Stimulated activated CD4-positive, alpha-beta T cell treated with anti-CD3 and anti-CD28 coated beads, Interleukin-15, amount 100 ng/mL, for 48 hours (primary cell): Measurements from ENCODE around the gene CACNA1D.
"Not testable (repeated sequence)": the region's sequence is repeated elsewhere in the genome, so short reads cannot be mapped to it uniquely, and the experiment has no call there.

Source experiments
- DNase-seq, 2 donors: peaks; one replicate each; pipeline ENCODE4 v3.0.0-alpha.2; 2020; ENCODE audit warnings: low read depth in 2 of 2

The CACNA1D gene

GRCh38 chr3:53657651-53658050 lies 163.2 kb downstream of the CACNA1D start:
- DNase-seq = no peak

GRCh38 chr3:53658613-53659193 lies 164.3 kb downstream of the CACNA1D start:
- no peak for DNase-seq

- no peak for DNase-seq
Measured at GRCh38 chr3:53659996-53660395, 165.6 kb downstream of the CACNA1D start.

- DNase-seq = no peak
Measured at GRCh38 chr3:53661480-53661879, 167.1 kb downstream of the CACNA1D start.

GRCh38 chr3:53664812-53665211 lies 170.4 kb downstream of the CACNA1D start:
- DNase-seq = not testable (repeated sequence)

- no peak for DNase-seq
Measured at GRCh38 chr3:53665608-53666425, 171.4 kb downstream of the CACNA1D start.

- no peak for DNase-seq
Measured at GRCh38 chr3:53668872-53669271, 174.5 kb downstream of the CACNA1D start.

GRCh38 chr3:53670721-53671120 lies 176.3 kb downstream of the CACNA1D start:
- DNase-seq = no peak

GRCh38 chr3:53671192-53671960 lies 177.0 kb downstream of the CACNA1D start:
- no peak for DNase-seq

GRCh38 chr3:53671961-53672299 lies 177.5 kb downstream of the CACNA1D start:
- no peak for DNase-seq

- no peak for DNase-seq
Measured at GRCh38 chr3:53672981-53673380, 178.6 kb downstream of the CACNA1D start.

- DNase-seq = no peak
Measured at GRCh38 chr3:53673722-53674350, 179.4 kb downstream of the CACNA1D start.

- DNase-seq = no peak
Measured at GRCh38 chr3:53674582-53674981, 180.2 kb downstream of the CACNA1D start.

- DNase-seq = no peak
Measured at GRCh38 chr3:53675022-53675697, 180.7 kb downstream of the CACNA1D start.

- DNase-seq = no peak
Measured at GRCh38 chr3:53675942-53676341, 181.5 kb downstream of the CACNA1D start.

- no peak for DNase-seq
Measured at GRCh38 chr3:53677413-53677812, 183.0 kb downstream of the CACNA1D start.

GRCh38 chr3:53680028-53680427 lies 185.6 kb downstream of the CACNA1D start:
- DNase-seq = no peak

- no peak for DNase-seq
Measured at GRCh38 chr3:53682807-53683206, 188.4 kb downstream of the CACNA1D start.

- DNase-seq = no peak
Measured at GRCh38 chr3:53688066-53688465, 193.7 kb downstream of the CACNA1D start.

GRCh38 chr3:53688989-53689388 lies 194.6 kb downstream of the CACNA1D start:
- DNase-seq = no peak

GRCh38 chr3:53689681-53690080 lies 195.3 kb downstream of the CACNA1D start:
- DNase-seq = no peak

- DNase-seq = no peak
Measured at GRCh38 chr3:53690521-53690920, 196.1 kb downstream of the CACNA1D start.
